OCI-LY3 (cell line): ENCODE data around the gene JPH4.

Source experiments
- H2AFZ ChIP-seq: fragments of 200-600, 300-600 bp; shearing (Covaris generic); 2 replicates; pipeline ENCODE4 v1.6.0; 2014; ENCODE audit warnings: antibody characterized with exemption, low read depth, low read length
- H3K27ac ChIP-seq: fragments of 200-600, 300-600 bp; sonication (generic); 2 replicates; pipeline ENCODE4 v1.5.1; 2014; ENCODE audit warnings: mild to moderate bottlenecking, low read length, moderate library complexity, mixed read lengths
- H3K27me3 ChIP-seq: fragments of 200-600, 300-600 bp; sonication (generic); 2 replicates; pipeline ENCODE4 v1.6.1; 2014; ENCODE audit warnings: low read depth, low read length, mixed read lengths
- H3K36me3 ChIP-seq: fragments of 200-600, 300-600 bp; sonication (generic); replicated peaks from 2 replicates; pipeline ENCODE3; 2014; ENCODE audit warnings: low read depth, low read length, mixed read lengths
- H3K4me1 ChIP-seq: fragments of 300-600, 200-600 bp; sonication (generic); 2 replicates; pipeline ENCODE4 v1.6.1; 2014; ENCODE audit warnings: low read length, mixed read lengths
- H3K4me2 ChIP-seq: fragments of 200-600, 300-600 bp; sonication (generic); 2 replicates; pipeline ENCODE4 v1.6.1; 2014; ENCODE audit warnings: low read length, mixed read lengths
- H3K4me3 ChIP-seq: fragments of 300-600, 200-600 bp; sonication (generic); 2 replicates; pipeline ENCODE4 v1.5.1; 2014; ENCODE audit warnings: antibody characterized with exemption, mild to moderate bottlenecking, low read length, moderate library complexity
- H3K79me2 ChIP-seq: fragments of 300-600, 200-600 bp; shearing (Covaris generic); 2 replicates; pipeline ENCODE4 v1.6.1; 2014; ENCODE audit warnings: mild to moderate bottlenecking, low read length, mixed read lengths
- H3K9ac ChIP-seq: fragments of 300-600, 200-600 bp; shearing (Covaris generic); 2 replicates; pipeline ENCODE4 v1.6.0; 2014; ENCODE audit warnings: mild to moderate bottlenecking, low read length, moderate library complexity
- H3K9me3 ChIP-seq: fragments of 200-600, 300-600 bp; shearing (Covaris generic); 2 replicates; pipeline ENCODE4 v1.6.1; 2014; ENCODE audit warnings: low read length, mixed read lengths; ENCODE audit not compliant: insufficient read depth
- H4K20me1 ChIP-seq: fragments of 200-600, 300-600 bp; sonication (generic); 2 replicates; pipeline ENCODE4 v1.6.1; 2016; ENCODE audit warnings: low read length, mixed read lengths; ENCODE audit not compliant: insufficient read depth
- CTCF ChIP-seq: fragments of 200-600, 300-600 bp; sonication (generic); IDR thresholded peaks from 2 replicates; pipeline ENCODE4 v1.5.1; 2014; ENCODE audit warnings: antibody characterized with exemption, low read length, low read depth
- EZH2phosphoT487 ChIP-seq: fragments of 200-600 bp; shearing (Covaris generic); IDR thresholded peaks from 2 replicates; pipeline ENCODE4 v1.6.1; 2018; ENCODE audit warnings: antibody characterized with exemption, mixed run types, low read depth

Gene JPH4

GRCh38 chr14:23568600-23569331 is 9.8 kb downstream of the JPH4 start:
- Histone ChIP-seq H3K27ac (peak overlapping the region; percentile 1; the same call in 1 of the 2 replicates), H4K20me1 (no peaks in the 10 kb centered on the region), H3K27me3 (no peaks in the 10 kb centered on the region), H3K79me2 (peaks cover 12% of the 10 kb centered on the region), H3K4me2 (peak overlapping the region; percentile 78), H3K9me3 (no peaks in the 10 kb centered on the region), H3K4me1 (peaks cover 17% of the 10 kb centered on the region), H3K36me3 (peaks cover 13% of the 10 kb centered on the region), H3K4me3 (peak overlapping the region; percentile 95), H2AFZ (no peak overlapping the region), H3K9ac (peak overlapping the region; percentile 94)
- no peak for TF ChIP-seq EZH2phosphoT487
- peak; percentile 54 for TF ChIP-seq CTCF

DNA sequence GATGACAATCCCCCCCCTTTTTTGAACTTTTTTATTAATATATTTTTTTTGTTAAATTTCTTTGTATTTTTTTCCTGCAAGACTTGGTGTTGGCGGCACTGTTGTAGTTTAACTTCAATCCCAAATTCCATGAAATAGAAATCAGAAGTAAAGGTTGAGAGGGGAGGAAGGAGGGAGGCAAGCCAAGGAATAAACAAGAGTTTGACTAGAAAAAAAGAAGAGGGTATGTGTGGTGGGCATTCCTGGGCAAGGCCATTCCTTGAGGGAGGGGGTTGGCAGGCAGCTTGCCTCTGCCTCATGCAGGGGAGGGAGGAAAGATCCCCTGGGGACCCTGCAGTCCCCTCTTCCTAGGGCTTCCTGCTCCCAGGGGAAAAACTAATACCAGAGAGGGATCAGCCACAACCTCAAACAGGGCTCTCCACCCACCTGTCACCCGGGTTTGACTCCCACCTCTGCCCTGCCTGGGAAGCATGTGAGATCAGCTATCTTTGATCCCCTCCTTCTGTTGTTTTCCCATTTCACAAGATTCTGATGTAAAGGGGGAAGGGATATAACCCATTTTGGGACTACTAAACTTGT is 10.5 kb downstream of the JPH4 start:
- Histone ChIP-seq H3K9ac (peak overlapping the region; percentile 94), H3K4me2 (peak overlapping the region; percentile 78), H3K4me3 (peak overlapping the region; percentile 95), H3K79me2 (peaks cover 12% of the 10 kb centered on the region), H4K20me1 (no peaks in the 10 kb centered on the region), H3K9me3 (no peaks in the 10 kb centered on the region), H2AFZ (no peak overlapping the region), H3K27me3 (no peaks in the 10 kb centered on the region), H3K36me3 (peaks cover 16% of the 10 kb centered on the region), H3K4me1 (peaks cover 17% of the 10 kb centered on the region), H3K27ac (peak overlapping the region; percentile 59)
- no peak for TF ChIP-seq CTCF

- Histone ChIP-seq H3K36me3 (peaks cover 20% of the 10 kb centered on the region), H3K4me1 (peaks cover 17% of the 10 kb centered on the region), H3K9ac (peak within 1 kb of the TSS; percentile 94), H3K9me3 (no peaks in the 10 kb centered on the region), H3K4me3 (peak within 1 kb of the TSS; percentile 95), H3K27ac (peak within 1 kb of the TSS; percentile 59), H3K4me2 (peak within 1 kb of the TSS; percentile 78), H4K20me1 (no peaks in the 10 kb centered on the region), H3K79me2 (peaks cover 12% of the 10 kb centered on the region), H3K27me3 (no peaks in the 10 kb centered on the region), H2AFZ (peak within 1 kb of the TSS; percentile 94)
- no peak for TF ChIP-seq CTCF
- TF ChIP-seq EZH2phosphoT487 = no peak
Observed at GRCh38 chr14:23567186-23568020, 11.2 kb downstream of the JPH4 start, which contains the start of gene AP1G2. TSS of gene AP1G2 (minus strand) at chr14:23567791. CDS start at chr14:23567314, 477 bp downstream.

DNA sequence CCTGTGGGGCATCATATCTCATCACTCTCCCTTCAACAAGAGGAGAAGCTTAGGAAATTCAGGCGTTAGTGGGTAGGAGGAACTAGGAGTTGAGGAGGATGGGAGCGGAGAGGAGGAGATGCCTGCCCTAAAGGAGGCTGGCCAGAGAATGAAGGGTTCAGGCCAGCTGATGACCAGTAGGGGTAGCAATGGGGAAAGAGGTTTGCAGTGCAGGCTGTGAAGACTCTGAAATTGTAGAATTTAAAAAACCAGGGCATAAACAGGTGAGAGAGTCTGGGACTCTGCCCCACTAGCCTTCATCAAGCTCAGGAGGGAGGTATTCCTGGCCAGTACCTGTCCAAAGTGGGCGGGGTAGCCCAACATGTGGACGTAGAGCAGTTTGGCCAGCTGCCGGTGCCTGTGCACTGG is 11.8 kb downstream of the JPH4 start:
- H3K36me3 ChIP-seq = peaks cover 25% of the 10 kb centered on the region
- no peaks in the 10 kb centered on the region for H4K20me1 ChIP-seq
- H3K79me2 ChIP-seq = peaks cover 12% of the 10 kb centered on the region
- no peaks in the 10 kb centered on the region for H3K9me3 ChIP-seq
- peak overlapping the region; percentile 94 for H3K9ac ChIP-seq
- H3K4me1 ChIP-seq = peaks cover 17% of the 10 kb centered on the region
- H2AFZ ChIP-seq = peak overlapping the region; percentile 94
- peak overlapping the region; percentile 78 for H3K4me2 ChIP-seq
- H3K27me3 ChIP-seq = no peaks in the 10 kb centered on the region
- TF ChIP-seq EZH2phosphoT487 (no peak), CTCF (no peak)
- H3K4me3 ChIP-seq = peak overlapping the region; percentile 95
- H3K27ac ChIP-seq = peak overlapping the region; percentile 59
